ENCODE results near the gene SVOP. TPM values are rescaled to one million over a fixed set of nuclear protein-coding genes. Genes with fewer than 3 reads are reported as not detected.
A peak's percentile ranks its signal among the peaks of the same experiment; 100 is the strongest.

The SVOP gene
- total RNA-seq, 1 donor from 2014 or later: not detected

- H3K27me3 ChIP-seq: no peaks in the 10 kb centered on the region
- DNase-seq (no peak), ATAC-seq (no peak)
- H3K4me1 ChIP-seq: no peaks in the 10 kb centered on the region
- H3K36me3 ChIP-seq: no peaks in the 10 kb centered on the region
- no peak overlapping the region for H3K4me3 ChIP-seq
- TF ChIP-seq CTCF (IDR thresholded peaks at IDR 0.05): no peak
- H3K9me3 ChIP-seq: no peaks in the 10 kb centered on the region
- H3K27ac ChIP-seq: no peak overlapping the region
- intact Hi-C loops (cut with DNase I): no loop called here
Observed at GRCh38 chr12:108947097-108947496, 73.8 kb downstream of the SVOP start.

GRCh38 chr12:108940138-108940537 lies 80.7 kb downstream of the SVOP start:
- Histone ChIP-seq H3K9me3 (no peaks in the 10 kb centered on the region), H3K27ac (no peak overlapping the region), H3K36me3 (no peaks in the 10 kb centered on the region), H3K4me3 (no peak overlapping the region), H3K27me3 (no peaks in the 10 kb centered on the region), H3K4me1 (no peaks in the 10 kb centered on the region)
- ATAC-seq: no peak
- no peak for DNase-seq
- intact Hi-C loops (cut with DNase I): no loop called here
- TF ChIP-seq CTCF (IDR thresholded peaks at IDR 0.05): no peak

GRCh38 chr12:108939594-108939993 lies 81.3 kb downstream of the SVOP start:
- TF ChIP-seq CTCF (IDR thresholded peaks at IDR 0.05): no peak
- Histone ChIP-seq H3K9me3 (no peaks in the 10 kb centered on the region), H3K4me1 (no peaks in the 10 kb centered on the region), H3K4me3 (no peak overlapping the region), H3K36me3 (no peaks in the 10 kb centered on the region), H3K27me3 (no peaks in the 10 kb centered on the region), H3K27ac (no peak overlapping the region)
- ATAC-seq (peak; percentile 66), DNase-seq (no peak)
- intact Hi-C loops (cut with DNase I): no loop called here

- no peak for TF ChIP-seq CTCF (IDR thresholded peaks at IDR 0.05)
- DNase-seq: no peak
- Histone ChIP-seq H3K27me3 (no peaks in the 10 kb centered on the region), H3K36me3 (no peaks in the 10 kb centered on the region), H3K9me3 (no peaks in the 10 kb centered on the region), H3K4me1 (no peaks in the 10 kb centered on the region), H3K27ac (no peak overlapping the region), H3K4me3 (no peak overlapping the region)
- intact Hi-C loops (cut with DNase I): no loop called here
- no peak for ATAC-seq
Observed at GRCh38 chr12:108938247-108938924, 82.5 kb downstream of the SVOP start.

GRCh38 chr12:108935159-108935763 lies 85.6 kb downstream of the SVOP start:
- ATAC-seq (no peak), DNase-seq (no peak)
- H3K27me3 ChIP-seq: no peaks in the 10 kb centered on the region
- intact Hi-C loops (cut with DNase I): no loop called here
- no peaks in the 10 kb centered on the region for H3K9me3 ChIP-seq
- H3K27ac ChIP-seq: no peak overlapping the region
- no peaks in the 10 kb centered on the region for H3K4me1 ChIP-seq
- H3K4me3 ChIP-seq: no peak overlapping the region
- no peak for TF ChIP-seq CTCF (IDR thresholded peaks at IDR 0.05)
- no peaks in the 10 kb centered on the region for H3K36me3 ChIP-seq

Measured in upper lobe of right lung (tissue), 1 donor.